Hematopoietic multipotent progenitor cell treated with erythropoietin and hydrocortisone succinate and interleukin-3 and kit ligand, for 15 days (in vitro differentiated cells): ENCODE results near the gene SCAPER.

Experiments
- DNase-seq: peaks from one replicate; pipeline ENCODE4 v3.0.0-alpha.2; 2015; ENCODE audit warnings: low spot score

SCAPER gene

DNA sequence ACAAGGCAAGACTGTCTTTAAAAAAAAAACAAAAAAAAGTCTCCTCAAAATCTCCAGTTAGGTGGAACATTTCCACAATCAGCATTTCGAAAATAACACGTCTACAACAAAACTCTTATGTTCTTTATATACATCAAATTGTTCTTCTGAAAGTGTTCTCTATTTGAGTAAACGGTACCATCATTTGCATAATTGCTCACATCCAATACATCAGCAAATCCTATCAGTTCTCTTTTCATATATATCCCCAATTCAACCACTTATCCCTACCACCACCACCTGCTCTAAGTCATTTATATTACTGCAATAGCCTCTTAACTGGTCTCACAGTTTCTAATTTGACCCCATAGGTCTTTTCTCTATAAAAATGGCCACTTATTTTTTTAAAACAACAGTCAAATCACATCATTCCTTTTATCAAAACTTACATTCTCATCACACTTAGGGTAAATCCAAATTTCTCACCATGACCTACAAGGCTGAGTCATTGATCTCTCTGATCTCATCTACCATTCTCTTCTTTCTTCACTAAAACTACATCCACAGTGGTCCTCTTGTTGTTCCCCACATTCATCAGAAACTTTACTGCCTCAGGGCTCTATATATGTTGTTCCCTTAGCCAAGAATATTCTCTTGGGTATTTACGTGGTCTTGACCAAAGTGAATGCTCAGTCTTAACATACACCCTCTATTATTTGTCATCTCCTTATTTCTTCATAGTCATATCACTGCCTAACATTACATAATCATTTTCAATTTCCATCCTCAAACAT is 237.0 kb downstream of the SCAPER start:
- DNase-seq, result no peak

DNA sequence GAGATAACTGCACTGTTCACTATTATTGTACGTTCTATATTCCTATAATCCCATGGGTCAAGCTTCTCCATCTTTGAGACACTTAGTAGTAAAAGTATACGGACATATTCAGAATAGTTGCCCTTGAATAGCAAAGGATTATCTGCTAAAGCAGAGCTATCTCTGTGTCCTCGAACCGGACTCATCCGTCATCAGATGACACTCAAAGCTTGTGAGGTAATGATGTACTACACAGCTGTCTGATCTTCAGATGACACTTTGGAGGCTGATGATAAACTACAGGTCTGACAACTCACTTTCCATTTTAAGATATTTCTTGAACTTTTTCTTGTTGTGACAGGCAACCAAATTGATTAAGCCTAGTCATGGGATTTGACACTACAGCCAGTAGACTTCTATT is 240.2 kb downstream of the SCAPER start:
- no peak for DNase-seq

DNA sequence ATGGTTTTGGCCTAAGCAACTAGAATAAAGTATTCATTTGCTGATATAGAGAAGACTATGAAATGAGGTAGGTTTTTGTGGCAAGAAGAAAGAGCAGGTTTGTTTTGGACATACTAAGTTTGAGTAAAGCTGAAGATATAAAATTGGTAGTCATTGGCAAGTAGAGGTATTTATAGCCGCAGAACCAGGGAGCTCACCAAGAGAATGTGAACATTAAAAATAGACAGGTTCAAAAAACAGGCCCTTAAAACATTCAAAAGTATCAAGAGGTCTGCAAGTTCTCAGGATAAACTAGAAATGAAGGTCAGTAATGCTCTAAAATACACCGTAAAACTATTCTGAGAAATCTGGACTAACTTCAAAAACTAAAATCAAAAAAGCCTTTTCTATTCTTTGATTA is 240.7 kb downstream of the SCAPER start:
- DNase-seq, result no peak

DNA sequence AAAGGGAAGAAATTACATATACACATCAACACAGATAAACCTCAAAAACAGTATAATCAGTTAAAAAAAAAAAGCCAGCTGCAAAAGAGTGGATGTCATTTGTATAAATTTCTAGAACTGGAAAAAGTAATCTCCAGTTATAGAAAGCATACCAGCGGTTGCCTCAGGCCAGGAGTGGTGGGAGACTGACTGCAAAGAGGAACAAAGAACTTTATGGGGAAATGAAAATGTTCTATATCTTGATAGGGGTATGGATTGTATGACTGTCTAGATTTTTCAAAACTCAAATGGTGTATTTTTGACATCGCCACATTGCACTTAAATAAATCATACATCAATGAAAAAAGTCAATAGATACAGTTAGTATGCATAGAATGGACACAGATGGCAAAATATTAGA is 241.6 kb downstream of the SCAPER start:
- no peak for DNase-seq

DNA sequence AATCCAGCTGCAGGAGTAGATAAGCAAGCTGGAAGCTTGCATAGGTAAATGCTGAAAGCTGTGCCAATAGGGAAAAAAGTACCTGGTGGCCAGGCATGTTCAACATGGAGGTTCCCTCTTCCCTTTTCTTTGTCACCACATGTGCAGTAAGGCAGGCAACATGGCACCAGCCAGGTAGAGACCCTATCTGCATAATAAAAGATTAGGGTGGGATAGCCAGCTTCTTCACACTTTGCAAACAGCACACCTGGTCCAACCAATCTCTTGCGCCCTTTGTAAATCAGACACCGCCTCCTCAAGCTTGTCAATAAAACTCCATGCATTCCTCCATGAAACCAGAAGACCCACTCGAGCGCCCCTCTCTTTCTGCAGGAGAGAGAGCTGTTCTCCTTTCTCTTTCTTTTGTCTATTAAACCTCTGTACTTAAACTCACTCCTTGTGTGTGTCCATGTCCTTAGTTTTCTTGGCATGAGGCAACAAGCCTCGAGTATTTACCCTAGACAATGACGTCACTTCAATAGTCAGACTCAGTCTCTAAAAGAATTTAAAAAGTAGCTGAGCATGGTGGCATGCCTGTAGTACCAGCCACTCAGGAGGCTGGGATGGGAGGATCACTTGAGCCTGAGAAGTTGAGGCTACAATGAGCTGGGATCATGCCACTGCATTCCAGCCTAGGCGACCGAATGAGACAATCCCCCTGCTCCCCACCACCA is 256.3 kb downstream of the SCAPER start:
- DNase-seq, result no peak

DNA sequence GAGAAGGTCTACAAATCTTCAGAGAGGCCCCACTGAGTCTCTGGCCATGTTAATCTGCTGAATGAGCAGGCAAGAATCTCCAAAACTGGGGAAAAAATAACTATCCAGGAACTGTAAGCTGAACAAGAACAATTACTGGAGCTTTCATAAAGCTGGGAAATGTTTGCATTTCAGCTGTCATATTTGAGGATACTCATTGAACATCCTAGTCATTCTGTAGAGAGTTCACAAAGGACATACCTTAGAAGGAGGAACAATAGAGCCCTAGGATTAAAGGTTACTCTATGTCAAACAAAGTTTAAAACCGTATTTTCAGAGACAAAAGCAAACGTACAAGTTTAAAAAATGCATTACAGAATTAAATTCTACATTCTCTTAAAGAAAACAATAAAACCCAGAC is 257.5 kb downstream of the SCAPER start:
- DNase-seq, result no peak

DNA sequence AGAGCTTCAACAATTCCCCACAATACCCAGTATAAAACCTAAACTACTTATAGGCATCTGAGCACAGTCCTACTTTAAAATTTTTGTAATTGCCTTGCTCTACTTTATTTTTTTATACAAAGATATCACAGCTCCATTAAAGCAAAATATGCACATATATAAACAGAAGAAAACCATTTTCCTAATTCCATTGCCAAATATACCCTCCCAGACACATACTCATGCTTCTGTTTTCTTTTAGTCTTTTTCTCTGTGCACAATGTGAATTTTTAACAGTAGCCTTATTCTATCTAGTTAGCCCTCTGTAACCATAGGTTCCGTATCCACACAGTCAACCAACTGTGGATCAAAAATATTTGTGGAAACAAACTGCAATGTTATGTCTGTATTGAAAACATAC is 260.5 kb downstream of the SCAPER start:
- no peak for DNase-seq

DNA sequence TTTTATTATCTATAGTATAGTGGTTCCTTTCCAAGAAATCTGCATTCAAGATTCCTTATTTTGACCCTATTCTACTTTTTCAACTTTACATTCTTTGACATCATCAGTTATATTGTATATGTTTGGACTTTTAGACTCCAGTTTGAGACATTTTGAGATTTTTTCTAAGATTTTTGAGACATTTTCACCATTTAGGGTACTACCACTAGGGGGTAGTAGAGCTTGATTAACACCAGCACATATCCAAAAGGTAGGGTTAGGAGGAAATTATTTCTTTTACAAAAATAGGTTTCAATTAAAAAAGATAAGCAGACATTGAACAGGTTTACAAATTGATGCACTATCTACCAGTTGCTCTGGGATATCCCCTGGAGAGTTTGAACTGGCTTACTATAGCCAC is 262.5 kb downstream of the SCAPER start:
- DNase-seq, result no peak

DNA sequence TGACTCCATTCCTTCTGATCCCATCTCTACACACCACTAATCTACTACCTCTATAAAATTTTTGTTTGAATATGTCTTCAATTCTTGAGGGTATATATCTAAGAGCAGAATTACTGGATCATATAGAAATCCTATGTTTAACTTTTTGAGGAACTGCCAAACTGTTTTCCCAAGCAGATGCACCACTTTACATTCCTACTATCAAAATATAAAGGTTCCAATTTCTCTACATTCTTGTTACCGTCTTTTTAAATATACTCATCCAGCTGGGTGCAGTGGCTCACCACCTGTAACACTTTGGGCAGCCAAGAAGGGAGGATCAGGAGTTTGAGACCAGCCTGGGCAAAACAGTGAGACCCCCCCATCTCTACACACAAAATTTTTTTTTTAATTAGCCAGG is 268.0 kb downstream of the SCAPER start:
- no peak for DNase-seq

DNA sequence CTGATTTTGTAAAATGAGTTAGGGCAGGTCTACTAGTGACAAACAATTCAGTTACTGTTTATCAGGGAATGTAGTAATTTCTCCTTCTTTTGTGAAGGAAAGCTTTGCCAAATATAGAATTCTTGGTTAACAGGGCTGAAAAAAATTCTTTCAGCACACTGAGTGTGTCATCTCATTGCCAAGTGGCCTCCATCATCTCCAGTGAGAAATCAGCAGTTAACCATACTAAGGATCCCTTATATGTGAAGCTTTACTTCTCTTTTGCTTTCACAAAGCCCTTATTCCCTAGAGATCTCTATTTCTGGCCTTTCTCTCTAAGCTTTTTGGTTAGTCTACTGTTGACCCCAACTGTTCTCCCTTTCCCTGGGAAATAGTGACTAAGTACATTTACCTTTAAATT is 269.1 kb downstream of the SCAPER start:
- no peak for DNase-seq

DNA sequence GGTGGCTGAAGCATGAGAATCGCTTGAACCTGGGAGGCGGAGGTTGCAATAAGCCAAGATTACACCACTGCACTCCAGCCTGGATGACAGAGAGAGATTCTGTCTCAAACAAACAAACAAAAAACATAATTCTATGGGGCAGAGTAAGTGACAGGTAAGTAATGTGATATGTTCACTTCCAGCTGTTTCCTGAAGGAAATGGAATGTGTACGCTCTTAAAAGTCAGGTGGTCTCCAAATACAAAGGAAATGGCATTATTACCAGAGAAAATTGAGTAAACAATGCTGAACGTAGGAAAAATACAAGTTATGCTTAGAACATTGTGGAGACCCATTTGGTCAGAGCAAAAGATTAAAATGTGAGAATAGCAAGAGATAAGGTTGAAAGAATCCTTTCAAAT is 278.5 kb downstream of the SCAPER start:
- no peak for DNase-seq

DNA sequence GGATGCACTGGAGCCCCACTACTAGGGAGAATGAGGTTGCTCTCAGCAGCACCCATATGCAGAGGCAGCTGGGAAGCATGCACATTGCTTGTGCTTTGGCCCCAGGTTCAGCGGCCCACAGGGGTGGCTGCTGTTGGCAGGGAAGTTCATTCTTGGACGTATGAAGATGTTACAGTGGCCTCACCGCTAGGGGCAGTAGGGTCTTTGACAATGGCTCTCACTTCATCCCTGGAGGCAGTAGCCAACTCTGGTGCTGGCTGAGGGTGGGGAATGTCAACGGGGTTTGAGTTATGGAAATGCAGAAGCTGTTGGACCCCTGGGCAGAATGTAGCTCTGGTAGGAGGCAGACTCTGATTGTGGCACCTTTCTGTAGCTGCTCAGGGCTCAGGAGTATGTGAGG is 279.9 kb downstream of the SCAPER start:
- no peak for DNase-seq

DNA sequence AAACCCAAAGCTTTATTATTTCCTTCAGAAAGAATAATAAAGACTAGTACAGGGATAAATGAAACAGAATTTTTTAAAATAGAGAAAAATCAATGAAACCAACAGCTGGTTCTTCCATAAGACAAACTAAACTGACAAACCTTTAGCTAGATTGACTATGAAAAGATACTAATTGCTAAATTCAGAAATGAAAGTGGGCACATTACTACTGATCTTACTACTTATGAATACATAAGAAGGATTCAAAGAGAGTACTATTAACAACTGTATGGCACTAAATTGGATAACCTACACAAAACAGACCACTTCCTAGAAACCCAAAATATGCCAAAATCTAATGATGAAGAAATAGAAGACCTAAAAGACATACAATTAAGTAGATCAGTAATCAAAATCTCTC is 290.4 kb downstream of the SCAPER start:
- no peak for DNase-seq

DNA sequence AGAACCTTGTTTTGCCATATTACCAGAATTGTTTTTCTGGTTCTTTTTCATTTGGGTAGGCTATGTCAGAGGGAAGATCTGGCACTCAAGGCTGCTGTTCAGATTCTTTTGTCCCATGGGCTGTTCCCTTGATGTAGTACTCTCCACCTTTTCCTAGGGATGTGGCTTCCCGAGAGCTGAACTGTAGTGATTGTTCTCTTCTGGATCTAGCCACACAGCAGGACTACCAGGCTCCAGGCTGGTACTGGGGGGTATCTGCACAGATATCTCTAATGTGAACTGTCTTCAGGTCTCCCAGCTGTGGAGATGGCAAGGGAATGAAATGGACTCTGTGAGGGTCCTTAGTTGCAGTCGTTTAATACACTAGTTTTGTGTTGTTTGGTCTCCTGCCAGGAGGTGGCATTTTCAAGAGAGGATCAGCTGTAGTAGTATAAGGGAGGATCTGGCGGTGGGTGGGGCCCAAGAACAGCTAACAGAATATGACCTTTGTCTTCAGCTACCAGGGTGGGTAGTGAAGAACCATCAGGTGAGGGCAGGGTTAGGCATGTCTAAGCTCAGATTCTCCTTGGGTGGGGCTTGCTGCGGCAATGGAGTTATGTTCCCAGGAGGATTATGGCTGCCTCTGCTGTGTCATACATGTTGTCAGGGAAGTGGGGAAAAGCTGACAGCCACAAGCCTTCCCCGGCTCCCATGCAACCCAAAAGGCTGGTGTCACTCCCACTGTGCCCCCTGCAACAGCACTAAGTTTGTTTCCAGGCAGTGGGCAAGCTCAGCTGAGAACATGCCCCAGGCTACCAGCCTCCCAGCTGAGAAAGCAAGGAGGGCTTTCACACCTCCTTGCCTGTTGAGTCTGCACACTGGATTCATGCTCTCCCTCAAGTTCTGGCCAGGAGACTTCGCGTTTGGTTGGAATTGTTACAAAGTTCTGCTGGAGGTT is 316.1 kb downstream of the SCAPER start:
- no peak for DNase-seq

DNA sequence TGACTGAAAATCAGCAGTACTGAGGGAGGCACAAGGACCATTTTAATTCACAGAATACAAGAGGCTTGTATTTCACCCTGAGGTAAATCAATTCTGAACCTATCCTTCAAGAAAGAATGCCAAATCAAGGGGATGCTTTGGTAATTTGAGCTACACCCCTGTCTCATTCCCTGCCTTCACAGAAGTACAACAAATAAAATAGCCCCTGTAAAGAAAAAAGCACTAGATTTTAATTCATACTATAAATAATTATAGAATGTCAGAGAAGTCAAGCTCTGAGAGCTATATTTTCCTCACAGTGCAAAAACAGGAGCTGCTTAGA is 319.6 kb downstream of the SCAPER start:
- DNase-seq, result no peak

DNA sequence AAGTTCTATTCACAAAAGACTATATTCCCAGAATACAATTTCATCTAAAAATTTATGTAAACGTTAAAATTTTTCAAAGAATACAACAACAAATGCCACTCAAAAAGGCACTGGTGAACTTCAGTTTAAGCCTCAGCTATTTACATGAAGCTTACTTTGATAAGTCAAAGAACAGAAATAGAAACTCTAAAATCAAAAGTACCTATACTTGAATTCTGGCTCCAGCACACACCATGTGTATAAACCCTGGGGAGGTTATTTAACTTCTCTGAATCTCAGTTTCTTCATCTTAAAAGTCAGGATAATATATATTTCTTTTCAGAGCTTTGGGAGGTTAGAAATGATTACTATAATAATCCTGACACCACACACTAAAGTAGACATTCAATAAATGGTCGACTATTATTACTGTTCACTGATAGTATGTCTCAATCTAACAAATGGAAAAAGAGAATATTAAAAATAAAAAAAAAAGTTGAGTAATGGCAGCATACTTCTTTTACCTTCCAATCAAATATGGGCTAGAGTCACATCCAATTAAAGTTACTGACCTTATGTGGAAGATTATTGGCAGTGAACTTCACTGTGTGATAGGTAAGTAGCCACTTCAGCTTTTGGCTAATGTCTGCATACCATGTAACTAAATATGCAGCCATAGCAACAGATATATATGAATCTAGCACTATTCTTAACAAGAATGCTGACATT is 320.1 kb downstream of the SCAPER start:
- no peak for DNase-seq

DNA sequence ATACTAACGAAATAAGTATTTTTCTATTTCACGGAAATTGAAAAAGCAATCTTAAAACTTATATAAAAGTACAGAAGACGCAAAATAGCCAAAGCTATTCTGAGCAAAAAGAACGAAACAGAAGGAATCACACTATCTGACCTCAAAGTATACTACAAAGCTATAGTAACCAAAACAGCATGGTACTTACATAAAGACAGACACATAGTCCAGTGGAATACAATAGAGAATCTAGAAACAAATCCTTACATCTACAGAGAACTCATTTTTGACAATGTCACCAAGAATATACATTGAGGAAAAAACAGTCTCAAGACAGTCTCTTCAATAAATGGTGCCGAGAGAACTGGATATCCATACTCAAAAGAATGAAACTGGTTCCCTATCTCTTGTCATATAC is 322.6 kb downstream of the SCAPER start:
- no peak for DNase-seq

DNA sequence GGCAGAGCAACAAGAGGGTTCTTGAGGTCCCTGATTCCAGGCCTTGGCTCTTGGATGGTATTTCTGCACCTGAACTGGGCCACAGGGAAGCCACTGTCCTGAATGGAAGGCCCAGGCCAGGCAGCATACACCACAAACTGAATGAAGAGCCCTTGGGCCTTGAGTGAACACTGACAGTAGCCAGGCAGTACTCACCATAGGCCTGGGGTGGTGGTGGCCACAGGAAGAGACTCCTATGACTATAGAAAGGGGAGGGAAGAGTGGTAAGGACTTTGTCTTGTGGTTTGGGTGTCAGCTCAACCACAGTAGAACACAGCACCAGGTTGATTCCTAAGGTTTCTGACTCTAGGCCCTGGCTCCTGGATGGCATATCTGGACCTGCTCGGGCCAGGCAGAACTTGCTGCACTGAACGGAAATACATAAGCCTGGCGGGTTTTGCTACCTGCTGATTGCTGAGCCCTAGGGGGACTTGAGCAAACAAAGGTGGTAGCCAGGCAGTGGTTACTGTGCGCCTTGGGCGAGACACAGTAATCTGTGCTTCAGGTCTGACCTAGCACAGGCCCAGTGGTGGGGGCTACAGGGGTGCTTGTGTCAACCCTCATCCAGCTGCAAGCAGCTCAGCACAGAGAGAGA is 327.1 kb downstream of the SCAPER start:
- no peak for DNase-seq

DNA sequence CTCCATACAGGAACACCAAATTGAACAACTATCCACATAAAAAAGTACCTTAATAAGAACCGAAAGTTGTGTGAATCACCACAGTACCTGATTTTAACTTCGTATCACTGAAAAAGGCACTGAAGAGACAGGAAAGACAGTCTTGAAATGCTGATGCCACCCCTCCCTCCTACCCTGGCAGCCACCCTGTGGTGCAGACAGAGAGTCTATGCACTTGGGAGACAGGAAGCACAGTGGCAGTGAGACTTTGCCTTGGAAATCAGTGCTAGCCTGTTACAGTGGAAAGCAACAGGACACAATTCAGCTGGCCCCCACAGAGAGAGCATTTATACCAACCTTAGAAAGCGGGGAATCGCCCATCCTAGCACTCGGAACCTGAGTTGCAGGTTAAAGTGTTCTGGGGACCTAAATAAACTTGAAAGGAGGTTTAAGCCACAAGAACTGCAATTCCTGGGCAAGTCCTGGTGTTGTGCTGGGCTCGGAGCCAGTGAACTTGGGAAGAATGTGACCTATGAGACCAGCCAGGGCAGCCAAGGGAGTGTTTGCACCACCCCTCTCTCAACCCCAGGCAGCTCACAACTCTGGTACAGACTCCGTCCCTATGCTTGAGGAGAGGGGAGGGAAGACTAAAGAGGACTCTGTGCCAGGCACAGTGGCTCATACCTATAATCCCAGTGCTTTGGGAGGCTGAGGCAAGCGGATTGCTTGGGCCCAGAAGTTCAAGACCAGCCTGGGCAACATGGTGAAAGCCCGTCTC is 328.4 kb downstream of the SCAPER start:
- no peak for DNase-seq

DNA sequence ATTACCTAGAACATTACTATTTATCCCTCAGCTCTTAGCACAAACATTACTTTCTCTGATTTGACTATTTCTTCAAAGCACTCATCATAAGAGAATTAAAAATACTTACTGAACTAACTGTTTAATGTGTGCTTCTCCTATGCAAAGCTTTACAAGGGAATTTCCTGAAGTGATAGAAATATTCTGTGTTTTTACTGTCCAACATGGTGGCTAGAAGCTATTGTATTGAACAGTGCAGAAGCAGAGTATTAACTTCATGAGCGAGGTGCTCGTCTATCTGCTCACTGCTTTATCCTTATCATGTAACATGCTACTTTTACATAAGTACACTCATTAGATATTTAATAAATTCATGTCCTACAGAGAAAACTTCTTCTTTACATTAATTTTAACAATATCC is 329.5 kb downstream of the SCAPER start:
- no peak for DNase-seq

DNA sequence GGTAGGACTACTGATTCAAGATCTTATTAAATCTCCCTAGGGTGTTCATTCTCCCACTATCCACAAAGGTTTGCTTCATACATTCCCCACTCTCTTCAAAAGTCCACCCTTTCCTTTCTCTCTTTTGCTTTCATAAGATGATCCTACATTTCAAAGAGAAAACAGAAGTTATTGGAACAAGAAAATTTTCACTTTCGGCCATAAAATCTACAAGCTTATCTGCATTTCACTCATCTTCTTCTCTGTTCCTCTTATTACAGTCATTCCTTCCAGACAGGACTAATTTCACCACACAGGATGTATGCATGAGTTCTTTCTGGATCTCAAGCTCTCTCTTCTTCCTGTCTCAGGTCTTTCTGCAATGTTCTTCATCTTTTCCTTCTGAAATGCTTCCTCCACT is 329.9 kb downstream of the SCAPER start:
- no peak for DNase-seq
